Skeletal muscle cell (primary cell): ENCODE results near the gene AUTS2.

Source experiments
- DNase-seq: peaks from one replicate; pipeline ENCODE4 v3.0.0-alpha.2; 2010; ENCODE audit warnings: low read depth
- H3K4me3 ChIP-seq: 2 replicates; pipeline ENCODE4 v1.5.1; 2011; ENCODE audit warnings: low read depth, mild to moderate bottlenecking, control low read depth, low read length, moderate library complexity

AUTS2 gene

GRCh38 chr7:70694434-70694970 lies 1096.2 kb downstream of the AUTS2 start:
- no peak for DNase-seq

GRCh38 chr7:70694971-70695794 lies 1096.9 kb downstream of the AUTS2 start:
- peak overlapping the region; percentile 89 for H3K4me3 ChIP-seq
- DNase-seq, result no peak

More at GRCh38 chr7:70694434-70694970, 1096.2 kb downstream of the AUTS2 start:
- peak overlapping the region; percentile 89 for H3K4me3 ChIP-seq

- DNase-seq, result no peak
- H3K4me3 ChIP-seq, result peak overlapping the region; percentile 89
These were observed 1097.5 kb downstream of the AUTS2 start for GRCh38 chr7:70695795-70696083.

- H3K4me3 ChIP-seq, result peak overlapping the region; percentile 89
- no peak for DNase-seq
These were observed 1098.0 kb downstream of the AUTS2 start for GRCh38 chr7:70696201-70696754.

- no peak overlapping the region for H3K4me3 ChIP-seq
- DNase-seq, result no peak
These were observed 1100.1 kb downstream of the AUTS2 start for GRCh38 chr7:70698219-70698832.

- no peak for DNase-seq
- no peak overlapping the region for H3K4me3 ChIP-seq
These were observed 1101.0 kb downstream of the AUTS2 start for GRCh38 chr7:70699271-70699670.

GRCh38 chr7:70700055-70700940 lies 1102.0 kb downstream of the AUTS2 start:
- no peak for DNase-seq
- no peak overlapping the region for H3K4me3 ChIP-seq

GRCh38 chr7:70700941-70701425 lies 1102.7 kb downstream of the AUTS2 start:
- DNase-seq, result no peak
- no peak overlapping the region for H3K4me3 ChIP-seq

GRCh38 chr7:70701477-70701876 lies 1103.2 kb downstream of the AUTS2 start:
- no peak overlapping the region for H3K4me3 ChIP-seq

GRCh38 chr7:70701991-70702390 lies 1103.7 kb downstream of the AUTS2 start:
- DNase-seq, result no peak
- no peak overlapping the region for H3K4me3 ChIP-seq

More at GRCh38 chr7:70701477-70701876, 1103.2 kb downstream of the AUTS2 start:
- no peak for DNase-seq

- DNase-seq, result no peak
- H3K4me3 ChIP-seq, result no peak overlapping the region
These were observed 1105.5 kb downstream of the AUTS2 start for GRCh38 chr7:70703785-70704184.

- H3K4me3 ChIP-seq, result no peak overlapping the region
- no peak for DNase-seq
These were observed 1106.6 kb downstream of the AUTS2 start for GRCh38 chr7:70704831-70705346.

- no peak overlapping the region for H3K4me3 ChIP-seq
- DNase-seq, result no peak
These were observed 1107.9 kb downstream of the AUTS2 start for GRCh38 chr7:70706204-70706603.

GRCh38 chr7:70706698-70707097 lies 1108.4 kb downstream of the AUTS2 start:
- no peak for DNase-seq
- no peak overlapping the region for H3K4me3 ChIP-seq

- H3K4me3 ChIP-seq, result no peak overlapping the region
- DNase-seq, result no peak
These were observed 1109.6 kb downstream of the AUTS2 start for GRCh38 chr7:70707823-70708243.

- H3K4me3 ChIP-seq, result no peak overlapping the region
- peak; percentile 56 for DNase-seq
These were observed 1111.8 kb downstream of the AUTS2 start for GRCh38 chr7:70710011-70710480.

- DNase-seq, result no peak
These were observed 1112.4 kb downstream of the AUTS2 start for GRCh38 chr7:70710651-70711050.

GRCh38 chr7:70711452-70711851 lies 1113.2 kb downstream of the AUTS2 start:
- H3K4me3 ChIP-seq, result no peak overlapping the region
- no peak for DNase-seq

More at GRCh38 chr7:70710651-70711050, 1112.4 kb downstream of the AUTS2 start:
- no peak overlapping the region for H3K4me3 ChIP-seq

- no peak for DNase-seq
- H3K4me3 ChIP-seq, result no peak overlapping the region
These were observed 1114.7 kb downstream of the AUTS2 start for GRCh38 chr7:70712942-70713341.
